ENCODE results near the gene ARL15. TPM values are rescaled to one million over a fixed set of nuclear protein-coding genes. Genes with fewer than 3 reads are reported as not detected.

Gene ARL15
- total and polyA plus RNA-seq, 4 donors, result 5.0 to 24.8 (median 13.3) TPM

GRCh38 chr5:54329731-54330709 lies 19.6 kb upstream of the ARL15 start (continued):
- no peak for TF ChIP-seq REST (IDR thresholded peaks at IDR 0.05)
- TF ChIP-seq HNF4G (IDR thresholded peaks at IDR 0.05), result no peak
- TF ChIP-seq RXRA (IDR thresholded peaks at IDR 0.05), result no peak

GRCh38 chr5:54326662-54327270 lies 16.4 kb upstream of the ARL15 start:
- Histone ChIP-seq H3K36me3 (ENCODE audit: control insufficient read depth in 4 of 4, insufficient read depth in 3 of 4, low read depth in 1 of 4, low read length in 3 of 4) (no peaks in the 10 kb centered on the region), H3K9ac (ENCODE audit: low read depth in 1 of 2, low read length in 2 of 2) (no peak overlapping the region), H3K27me3 (ENCODE audit: control insufficient read depth in 4 of 4, insufficient read depth in 4 of 4, low read length in 3 of 4) (no peaks in the 10 kb centered on the region), H3K27ac (ENCODE audit: low read depth in 1 of 2, low read length in 2 of 2) (no peak overlapping the region), H3K4me1 (ENCODE audit: control insufficient read depth in 4 of 4, insufficient read depth in 4 of 4, low read length in 3 of 4) (no peaks in the 10 kb centered on the region), H3K4me3 (ENCODE audit: low read depth in 1 of 3, low read length in 3 of 3) (no peak overlapping the region), H3K9me3 (ENCODE audit: control insufficient read depth in 4 of 4, low read length in 3 of 4) (no peaks in the 10 kb centered on the region)
- TF ChIP-seq REST (IDR thresholded peaks at IDR 0.05) (no peak), HNF4A (conservative IDR thresholded peaks at IDR 0.05) (no peak), JUND (IDR thresholded peaks at IDR 0.05) (no peak), RXRA (IDR thresholded peaks at IDR 0.05) (no peak), NR2F2 (IDR thresholded peaks at IDR 0.05) (no peak)
- TF ChIP-seq, protein P1, sequence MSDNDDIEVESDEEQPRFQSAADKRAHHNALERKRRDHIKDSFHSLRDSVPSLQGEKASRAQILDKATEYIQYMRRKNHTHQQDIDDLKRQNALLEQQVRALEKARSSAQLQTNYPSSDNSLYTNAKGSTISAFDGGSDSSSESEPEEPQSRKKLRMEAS (IDR thresholded peaks at IDR 0.05), result no peak
- TF ChIP-seq, protein P2, sequence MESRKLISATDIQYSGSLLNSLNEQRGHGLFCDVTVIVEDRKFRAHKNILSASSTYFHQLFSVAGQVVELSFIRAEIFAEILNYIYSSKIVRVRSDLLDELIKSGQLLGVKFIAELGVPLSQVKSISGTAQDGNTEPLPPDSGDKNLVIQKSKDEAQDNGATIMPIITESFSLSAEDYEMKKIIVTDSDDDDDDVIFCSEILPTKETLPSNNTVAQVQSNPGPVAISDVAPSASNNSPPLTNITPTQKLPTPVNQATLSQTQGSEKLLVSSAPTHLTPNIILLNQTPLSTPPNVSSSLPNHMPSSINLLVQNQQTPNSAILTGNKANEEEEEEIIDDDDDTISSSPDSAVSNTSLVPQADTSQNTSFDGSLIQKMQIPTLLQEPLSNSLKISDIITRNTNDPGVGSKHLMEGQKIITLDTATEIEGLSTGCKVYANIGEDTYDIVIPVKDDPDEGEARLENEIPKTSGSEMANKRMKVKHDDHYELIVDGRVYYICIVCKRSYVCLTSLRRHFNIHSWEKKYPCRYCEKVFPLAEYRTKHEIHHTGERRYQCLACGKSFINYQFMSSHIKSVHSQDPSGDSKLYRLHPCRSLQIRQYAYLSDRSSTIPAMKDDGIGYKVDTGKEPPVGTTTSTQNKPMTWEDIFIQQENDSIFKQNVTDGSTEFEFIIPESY (IDR thresholded peaks at IDR 0.05), result no peak
- DNase-seq (ENCODE audit: low spot score), result no peak
- 94% methylated on average over 7 of the region's 7 CpGs for WGBS

All from liver (tissue), 9 donors.